CD4-positive, CD25-positive, alpha-beta regulatory T cell (primary cell): ENCODE measurements around the gene PPP1R3E. TPM values are rescaled to one million over a fixed set of nuclear protein-coding genes. Genes with fewer than 3 reads are reported as not detected.

Experiments used
- ATAC-seq, 2 donors: fragments of 150-1000 bp; cut with Tn5 transposase; one replicate each; pipeline ENCODE4 v1.10.0; 2021; ENCODE audit warnings: low read depth in 2 of 2, moderate number of reproducible peaks in 2 of 2, moderate library complexity in 1 of 2
- DNase-seq, 3 donors: peaks; one replicate each; pipeline versions ENCODE4 v3.0.0 to v3.0.0-alpha.2; 2012 to 2022; ENCODE audit warnings: mixed read lengths in 1 of 3
- H3K27ac ChIP-seq: one replicate; pipeline ENCODE4 v1.7.0; 2013; ENCODE audit warnings: mild to moderate bottlenecking, low read length; ENCODE audit not compliant: insufficient read depth, poor library complexity, severe bottlenecking
- H3K27me3 ChIP-seq: one replicate; pipeline ENCODE4 v1.7.0; 2013; ENCODE audit warnings: low read length; ENCODE audit not compliant: control insufficient read depth, insufficient read depth
- H3K36me3 ChIP-seq: one replicate; pipeline ENCODE4 v1.7.0; 2013; ENCODE audit warnings: mild to moderate bottlenecking, low read length, moderate library complexity; ENCODE audit not compliant: control insufficient read depth, insufficient read depth
- H3K4me1 ChIP-seq: 2 replicates; pipeline ENCODE4 v1.7.0; 2013; ENCODE audit warnings: mild to moderate bottlenecking, low read length; ENCODE audit not compliant: insufficient read depth, control insufficient read depth, poor library complexity, severe bottlenecking
- H3K4me3 ChIP-seq: one replicate; pipeline ENCODE4 v1.7.0; 2013; ENCODE audit warnings: low read depth, mild to moderate bottlenecking, low read length, moderate library complexity
- H3K9me3 ChIP-seq, 2 experiments: 1 replicate in 1 of 2; 2 replicates in 1 of 2; pipeline ENCODE4 v1.7.0; 2013; ENCODE audit warnings: low read length in 2 of 2, mild to moderate bottlenecking in 1 of 2, moderate library complexity in 1 of 2; ENCODE audit not compliant: control insufficient read depth in 2 of 2
- H3K27ac Mint-ChIP-seq, 3 donors: one replicate each; pipeline ENCODE4 v1.8.0; 2020 to 2022; ENCODE audit warnings: mild to moderate bottlenecking in 3 of 3, mixed read lengths in 3 of 3, moderate library complexity in 2 of 3
- H3K27me3 Mint-ChIP-seq: one replicate; pipeline ENCODE4 v1.8.0; 2022; ENCODE audit warnings: mild to moderate bottlenecking, mixed read lengths
- H3K36me3 Mint-ChIP-seq: one replicate; pipeline ENCODE4 v1.8.0; 2020; ENCODE audit warnings: mixed read lengths
- H3K4me1 Mint-ChIP-seq, 4 donors: one replicate each; pipeline ENCODE4 v1.8.0; 2020 to 2022; ENCODE audit warnings: mixed read lengths in 4 of 4, mild to moderate bottlenecking in 1 of 4
- H3K4me3 Mint-ChIP-seq, 4 donors: one replicate each; pipeline ENCODE4 v1.8.0; 2020 to 2022; ENCODE audit warnings: mild to moderate bottlenecking in 4 of 4, mixed read lengths in 4 of 4, moderate library complexity in 3 of 4
- H3K9me3 Mint-ChIP-seq, 7 donors: one replicate each; pipeline ENCODE4 v1.8.0; 2020 to 2022; ENCODE audit warnings: mixed read lengths in 7 of 7, mild to moderate bottlenecking in 3 of 7, moderate library complexity in 2 of 7
- polyA plus RNA-seq, 4 donors: library from polyadenylated mRNA; unstranded; fragments of 300-500 nt; fragmentation: Illumina TruSeq; gene quantifications; one replicate each; pipeline ENCODE4 v1.2.3, GENCODE V29; 2021
- total RNA-seq: library from RNA; stranded (reverse); gene quantifications from one replicate; pipeline ENCODE4 v1.2.3, GENCODE V29; 2022

The PPP1R3E gene
- total and polyA plus RNA-seq, 5 donors from 2014 or later: 2.5 to 33.2 (median 2.9) TPM

GRCh38 chr14:23297611-23298277 lies 4.9 kb downstream of the PPP1R3E start:
- H3K9me3 ChIP-seq: no peaks in the 10 kb centered on the region
- Mint-ChIP-seq H3K4me1 (peaks cover 12 to 37% (median 16%) of the 10 kb centered on the region in 4 donors), H3K27ac (peak overlapping the region in 1 of 3 donors; percentile 14), H3K27me3 (peaks cover 19% of the 10 kb centered on the region), H3K4me3 (peak overlapping the region in 3 of 4 donors; percentile 19 to 59 (median 21)), H3K9me3 (no peaks in the 10 kb centered on the region), H3K36me3 (peaks cover 3% of the 10 kb centered on the region)
- H3K27me3 ChIP-seq: no peaks in the 10 kb centered on the region
- H3K36me3 ChIP-seq: peaks cover 3% of the 10 kb centered on the region
- H3K4me3 ChIP-seq: no peak overlapping the region
- H3K4me1 ChIP-seq: peaks cover 32% of the 10 kb centered on the region
- H3K27ac ChIP-seq: no peak overlapping the region
- ATAC-seq: no peak
- no peak for DNase-seq

- Histone ChIP-seq H3K4me1 (peaks cover 26% of the 10 kb centered on the region), H3K4me3 (no peak overlapping the region), H3K27me3 (no peaks in the 10 kb centered on the region), H3K36me3 (peaks cover 3% of the 10 kb centered on the region), H3K27ac (no peak overlapping the region), H3K9me3 (no peaks in the 10 kb centered on the region)
- Mint-ChIP-seq H3K4me1 (peaks cover 12 to 34% (median 16%) of the 10 kb centered on the region in 4 donors), H3K27me3 (peaks cover 15% of the 10 kb centered on the region), H3K27ac (peak overlapping the region in 1 of 3 donors; percentile 56), H3K36me3 (peaks cover 3% of the 10 kb centered on the region), H3K9me3 (no peaks in the 10 kb centered on the region), H3K4me3 (peak overlapping the region in 1 of 4 donors; percentile 59)
- no peak for ATAC-seq
- DNase-seq: no peak
These were observed 5.6 kb downstream of the PPP1R3E start for GRCh38 chr14:23297096-23297495.

- H3K36me3 Mint-ChIP-seq: peaks cover 3% of the 10 kb centered on the region
- ATAC-seq: no peak
These were observed 6.5 kb downstream of the PPP1R3E start for GRCh38 chr14:23296012-23296777.

GRCh38 chr14:23294734-23295561 lies 7.7 kb downstream of the PPP1R3E start:
- Mint-ChIP-seq H3K9me3 (no peaks in the 10 kb centered on the region), H3K4me3 (peak overlapping the region; percentile 47 to 59 (median 50)), H3K4me1 (peaks cover 12 to 23% (median 14%) of the 10 kb centered on the region in 4 donors), H3K27ac (peak overlapping the region; percentile 75 to 85 (median 80)), H3K27me3 (peaks cover 10% of the 10 kb centered on the region), H3K36me3 (peaks cover 3% of the 10 kb centered on the region)
- Histone ChIP-seq H3K27ac (peak overlapping the region; percentile 55), H3K27me3 (no peaks in the 10 kb centered on the region), H3K4me1 (peaks cover 11% of the 10 kb centered on the region), H3K4me3 (no peak overlapping the region), H3K9me3 (no peaks in the 10 kb centered on the region), H3K36me3 (peaks cover 3% of the 10 kb centered on the region)
- peak; percentile 84 to 85 for ATAC-seq
- peak; percentile 41 to 78 (median 74) for DNase-seq

More at GRCh38 chr14:23296012-23296777, 6.5 kb downstream of the PPP1R3E start:
- Mint-ChIP-seq H3K27me3 (peaks cover 12% of the 10 kb centered on the region), H3K4me3 (peak overlapping the region in 1 of 4 donors; percentile 38), H3K9me3 (no peaks in the 10 kb centered on the region), H3K4me1 (peaks cover 12 to 34% (median 16%) of the 10 kb centered on the region in 4 donors), H3K27ac (peak overlapping the region in 1 of 3 donors; percentile 56)
- H3K4me3 ChIP-seq: no peak overlapping the region
- H3K27ac ChIP-seq: no peak overlapping the region
- no peaks in the 10 kb centered on the region for H3K27me3 ChIP-seq
- peaks cover 22% of the 10 kb centered on the region for H3K4me1 ChIP-seq
- no peaks in the 10 kb centered on the region for H3K9me3 ChIP-seq
- DNase-seq: no peak
- peaks cover 3% of the 10 kb centered on the region for H3K36me3 ChIP-seq

GRCh38 chr14:23286902-23287479 lies 15.7 kb downstream of the PPP1R3E start:
- no peaks in the 10 kb centered on the region for H3K9me3 ChIP-seq
- H3K4me1 Mint-ChIP-seq: peaks cover 7 to 34% (median 15%) of the 10 kb centered on the region in 4 donors
- H3K4me3 ChIP-seq: peak overlapping the region; percentile 92
- H3K36me3 ChIP-seq: no peaks in the 10 kb centered on the region
- H3K27me3 Mint-ChIP-seq: no peaks in the 10 kb centered on the region
- peaks cover 18% of the 10 kb centered on the region for H3K4me1 ChIP-seq
- peak overlapping the region; percentile 69 to 96 (median 95) for H3K27ac Mint-ChIP-seq
- H3K27me3 ChIP-seq: no peaks in the 10 kb centered on the region
- H3K4me3 Mint-ChIP-seq: peak overlapping the region; percentile 88 to 99 (median 96)
- no peaks in the 10 kb centered on the region for H3K36me3 Mint-ChIP-seq
- no peaks in the 10 kb centered on the region for H3K9me3 Mint-ChIP-seq
- DNase-seq (no peak), ATAC-seq (no peak)
- peak overlapping the region; percentile 83 for H3K27ac ChIP-seq

- peak within 1 kb of the TSS; percentile 92 for H3K4me3 ChIP-seq
- peaks cover 18% of the 10 kb centered on the region for H3K4me1 ChIP-seq
These were observed 16.4 kb downstream of the PPP1R3E start, which contains the start of gene HOMEZ for GRCh38 chr14:23286020-23286901. Gene HOMEZ (minus strand): TSS chr14:23286132. CDS start chr14:23285952, 180 bp downstream.

More at GRCh38 chr14:23286020-23286901, 16.4 kb downstream of the PPP1R3E start, which contains the start of gene HOMEZ:
- Histone ChIP-seq H3K36me3 (no peaks in the 10 kb centered on the region), H3K27ac (peak within 1 kb of the TSS; percentile 83), H3K27me3 (no peaks in the 10 kb centered on the region), H3K9me3 (no peaks in the 10 kb centered on the region)
- H3K27ac Mint-ChIP-seq: peak within 1 kb of the TSS; percentile 69 to 96 (median 95)
- no peaks in the 10 kb centered on the region for H3K36me3 Mint-ChIP-seq
- DNase-seq: peak; percentile 95 to 98 (median 97)
- H3K4me1 Mint-ChIP-seq: peaks cover 7 to 34% (median 15%) of the 10 kb centered on the region in 4 donors
- no peaks in the 10 kb centered on the region for H3K27me3 Mint-ChIP-seq
- no peaks in the 10 kb centered on the region for H3K9me3 Mint-ChIP-seq
- ATAC-seq: peak; percentile 99
- H3K4me3 Mint-ChIP-seq: peak within 1 kb of the TSS; percentile 88 to 99 (median 96)
